Natural killer cell (primary cell): ENCODE measurements around the gene GLRB. TPM values are rescaled to one million over a fixed set of nuclear protein-coding genes. Genes with fewer than 3 reads are reported as not detected.

Experiments
- ATAC-seq, 3 donors: fragments of 150-1000 bp in 2 of 3; fragments of 200-7000 bp in 1 of 3; cut with Tn5 transposase; 1 replicate in 1 of 3; 2 replicates in 2 of 3; pipeline ENCODE4 v1.10.0; 2021; ENCODE audit warnings: mild to moderate bottlenecking in 2 of 3, moderate library complexity in 2 of 3
- DNase-seq, 2 donors: peaks; one replicate each; pipeline versions ENCODE4 v3.0.0 to v3.0.0-alpha.2; 2013 to 2021; ENCODE audit warnings: mixed read lengths in 1 of 2
- H3K27ac ChIP-seq: one replicate; pipeline ENCODE4 v1.5.1; 2013; ENCODE audit warnings: mild to moderate bottlenecking, low read length
- H3K27me3 ChIP-seq: one replicate; pipeline ENCODE4 v1.6.1; 2013; ENCODE audit warnings: low read length; ENCODE audit not compliant: control insufficient read depth, insufficient read depth
- H3K36me3 ChIP-seq: one replicate; pipeline ENCODE4 v1.6.1; 2013; ENCODE audit warnings: low read length; ENCODE audit not compliant: control insufficient read depth, insufficient read depth
- H3K4me1 ChIP-seq: one replicate; pipeline ENCODE4 v1.6.1; 2013; ENCODE audit warnings: low read length; ENCODE audit not compliant: control insufficient read depth, insufficient read depth
- H3K4me3 ChIP-seq: one replicate; pipeline ENCODE4 v1.5.1; 2013; ENCODE audit warnings: low read length
- H3K9me3 ChIP-seq: one replicate; pipeline ENCODE4 v1.6.1; 2013; ENCODE audit warnings: low read length; ENCODE audit not compliant: control insufficient read depth, insufficient read depth
- H3K27ac Mint-ChIP-seq, 2 donors: one replicate each; pipeline ENCODE4 v1.8.0; 2022; ENCODE audit warnings: mild to moderate bottlenecking in 2 of 2, mixed read lengths in 2 of 2, moderate library complexity in 1 of 2
- H3K27me3 Mint-ChIP-seq, 2 donors: one replicate each; pipeline ENCODE4 v1.8.0; 2022; ENCODE audit warnings: low read depth in 2 of 2, mixed read lengths in 2 of 2
- H3K36me3 Mint-ChIP-seq: one replicate; pipeline ENCODE4 v1.8.0; 2022; ENCODE audit warnings: mixed read lengths
- H3K4me1 Mint-ChIP-seq, 2 donors: one replicate each; pipeline ENCODE4 v1.8.0; 2022; ENCODE audit warnings: mixed read lengths in 2 of 2
- H3K4me3 Mint-ChIP-seq: one replicate; pipeline ENCODE4 v1.8.0; 2022; ENCODE audit warnings: mild to moderate bottlenecking, moderate library complexity, mixed read lengths
- H3K9me3 Mint-ChIP-seq, 2 donors: one replicate each; pipeline ENCODE4 v1.8.0; 2022; ENCODE audit warnings: mixed read lengths in 2 of 2
- WGBS: methylation state at CpG from one replicate; pipeline ENCODE4 v1.1.7; 2013; ENCODE audit warnings: missing lambda C conversion rate; ENCODE audit not compliant: insufficient coverage; 5-methylcytosine and 5-hydroxymethylcytosine counted together
- intact Hi-C: fragments of 100-400 bp; cut with micrococcal nuclease; formaldehyde crosslinking; loops from one replicate; pipeline ENCODE4 v1.14.2; 2022
- total RNA-seq, 4 donors: library from RNA; stranded (reverse); fragments of 120-200 nt in 1 of 4; gene quantifications; one replicate each; pipeline versions ENCODE4 v1.2.3 to v1.2.4, GENCODE V29; 2013 to 2022
- TF ChIP-seq, protein P1 (sequence below): fragments of 200-600 bp; IDR thresholded peaks from one replicate; pipeline ENCODE4 v1.8.0; 2022; ENCODE audit warnings: antibody characterized with exemption

The GLRB gene
- total RNA-seq, 3 donors from 2014 or later (not counting 1 experiment from before 2014, with no cell fraction given), result not detected

DNA sequence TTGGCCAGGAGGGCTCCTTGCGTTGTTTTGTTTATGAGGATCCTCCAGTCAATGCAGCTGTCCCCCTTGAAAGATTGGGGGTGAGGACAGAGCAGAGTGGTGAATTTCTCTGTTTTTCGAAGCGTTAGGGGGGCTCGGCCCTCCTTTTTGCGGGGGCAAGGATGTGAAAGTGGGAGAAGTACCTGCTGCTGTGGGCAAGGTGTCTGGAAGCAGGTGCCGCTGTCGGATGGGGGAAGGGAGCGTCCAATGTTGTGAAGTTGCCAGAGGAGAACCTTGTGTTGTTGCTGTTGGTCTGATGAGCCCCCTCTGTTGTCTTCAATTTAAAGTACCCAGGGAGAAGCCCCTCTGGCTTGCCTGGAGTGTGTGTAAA lies 613 bp downstream of the GLRB start:
- H3K27me3 ChIP-seq, result peaks cover 6% of the 10 kb centered on the region
- Mint-ChIP-seq H3K27me3 (peaks cover 9 to 14% of the 10 kb centered on the region in 2 donors), H3K36me3 (no peaks in the 10 kb centered on the region), H3K4me3 (no peak overlapping the region), H3K27ac (no peak overlapping the region), H3K9me3 (peaks cover 4 to 9% of the 10 kb centered on the region in 2 donors), H3K4me1 (peaks cover 0 to 3% of the 10 kb centered on the region in 2 donors)
- no peak overlapping the region for H3K27ac ChIP-seq
- DNase-seq (no peak), ATAC-seq (no peak)
- intact Hi-C loops, result no loop called here
- no peaks in the 10 kb centered on the region for H3K36me3 ChIP-seq
- no peaks in the 10 kb centered on the region for H3K4me1 ChIP-seq
- no peak overlapping the region for H3K4me3 ChIP-seq
- WGBS, result 2% methylated on average over 8 of the region's 8 CpGs
- TF ChIP-seq, protein P1, sequence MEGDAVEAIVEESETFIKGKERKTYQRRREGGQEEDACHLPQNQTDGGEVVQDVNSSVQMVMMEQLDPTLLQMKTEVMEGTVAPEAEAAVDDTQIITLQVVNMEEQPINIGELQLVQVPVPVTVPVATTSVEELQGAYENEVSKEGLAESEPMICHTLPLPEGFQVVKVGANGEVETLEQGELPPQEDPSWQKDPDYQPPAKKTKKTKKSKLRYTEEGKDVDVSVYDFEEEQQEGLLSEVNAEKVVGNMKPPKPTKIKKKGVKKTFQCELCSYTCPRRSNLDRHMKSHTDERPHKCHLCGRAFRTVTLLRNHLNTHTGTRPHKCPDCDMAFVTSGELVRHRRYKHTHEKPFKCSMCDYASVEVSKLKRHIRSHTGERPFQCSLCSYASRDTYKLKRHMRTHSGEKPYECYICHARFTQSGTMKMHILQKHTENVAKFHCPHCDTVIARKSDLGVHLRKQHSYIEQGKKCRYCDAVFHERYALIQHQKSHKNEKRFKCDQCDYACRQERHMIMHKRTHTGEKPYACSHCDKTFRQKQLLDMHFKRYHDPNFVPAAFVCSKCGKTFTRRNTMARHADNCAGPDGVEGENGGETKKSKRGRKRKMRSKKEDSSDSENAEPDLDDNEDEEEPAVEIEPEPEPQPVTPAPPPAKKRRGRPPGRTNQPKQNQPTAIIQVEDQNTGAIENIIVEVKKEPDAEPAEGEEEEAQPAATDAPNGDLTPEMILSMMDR, result no peak
- H3K9me3 ChIP-seq, result no peaks in the 10 kb centered on the region

DNA sequence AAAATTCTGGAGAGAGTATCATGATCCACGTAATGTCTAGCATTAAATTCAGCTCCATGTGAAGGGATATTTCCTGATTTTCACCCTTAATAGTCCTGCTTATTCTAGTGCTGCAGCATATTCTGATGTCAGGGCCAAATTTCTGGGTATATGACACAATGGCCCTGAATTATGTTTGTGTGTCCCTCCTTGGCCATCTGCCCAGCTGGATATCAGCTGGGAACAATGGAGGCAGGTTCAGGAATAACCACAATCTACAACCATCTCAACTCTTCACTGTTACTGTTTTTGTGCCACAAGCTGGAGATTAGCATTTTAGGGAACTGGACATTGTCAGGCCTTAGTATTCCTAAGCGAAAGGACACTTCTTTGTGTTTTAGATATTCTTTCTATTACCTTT lies 3.5 kb downstream of the GLRB start:
- no peak for DNase-seq
- Mint-ChIP-seq H3K9me3 (peaks cover 0 to 2% of the 10 kb centered on the region in 2 donors), H3K4me3 (no peak overlapping the region), H3K36me3 (no peaks in the 10 kb centered on the region), H3K4me1 (peaks cover 0 to 3% of the 10 kb centered on the region in 2 donors), H3K27ac (no peak overlapping the region), H3K27me3 (peaks cover 9% of the 10 kb centered on the region in 2 donors)
- TF ChIP-seq, protein P1, result no peak
- no peaks in the 10 kb centered on the region for H3K36me3 ChIP-seq
- no peaks in the 10 kb centered on the region for H3K4me1 ChIP-seq
- whole genome bisulfite sequencing, result 91% methylated on average over 2 of the region's 2 CpGs
- no peak overlapping the region for H3K4me3 ChIP-seq
- intact Hi-C loops, result no loop called here
- H3K9me3 ChIP-seq, result no peaks in the 10 kb centered on the region
- no peak for ATAC-seq
- H3K27me3 ChIP-seq, result peaks cover 6% of the 10 kb centered on the region
- H3K27ac ChIP-seq, result no peak overlapping the region

DNA sequence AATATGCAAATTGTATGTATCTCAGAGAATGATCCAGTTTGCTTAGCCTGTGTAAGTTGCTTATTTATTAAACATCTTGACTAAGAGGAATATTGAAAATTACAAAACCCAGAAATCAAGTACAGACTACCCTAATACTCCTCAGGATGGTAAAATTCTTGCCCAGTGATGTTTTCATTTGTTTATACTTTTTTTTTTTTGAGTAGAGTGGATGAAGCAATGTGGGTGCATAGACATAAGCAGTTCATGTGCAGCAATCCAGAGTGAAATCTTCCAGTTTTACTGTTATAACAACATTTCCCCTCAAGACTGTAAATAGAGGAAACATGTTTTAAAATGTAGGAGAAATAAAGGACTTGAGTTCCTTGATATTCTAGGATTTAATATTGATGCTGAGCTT lies 4.7 kb downstream of the GLRB start:
- Histone ChIP-seq H3K36me3 (no peaks in the 10 kb centered on the region), H3K27me3 (peaks cover 2% of the 10 kb centered on the region), H3K27ac (no peak overlapping the region), H3K4me1 (no peaks in the 10 kb centered on the region), H3K4me3 (no peak overlapping the region), H3K9me3 (no peaks in the 10 kb centered on the region)
- Mint-ChIP-seq H3K27ac (no peak overlapping the region), H3K4me1 (peaks cover 0 to 3% of the 10 kb centered on the region in 2 donors), H3K4me3 (no peak overlapping the region), H3K9me3 (peaks cover 2% of the 10 kb centered on the region in 2 donors), H3K36me3 (no peaks in the 10 kb centered on the region), H3K27me3 (peaks cover 9% of the 10 kb centered on the region in 2 donors)
- ATAC-seq (no peak), DNase-seq (no peak)
- TF ChIP-seq, protein P1, result no peak
- intact Hi-C loops, result no loop called here

DNA sequence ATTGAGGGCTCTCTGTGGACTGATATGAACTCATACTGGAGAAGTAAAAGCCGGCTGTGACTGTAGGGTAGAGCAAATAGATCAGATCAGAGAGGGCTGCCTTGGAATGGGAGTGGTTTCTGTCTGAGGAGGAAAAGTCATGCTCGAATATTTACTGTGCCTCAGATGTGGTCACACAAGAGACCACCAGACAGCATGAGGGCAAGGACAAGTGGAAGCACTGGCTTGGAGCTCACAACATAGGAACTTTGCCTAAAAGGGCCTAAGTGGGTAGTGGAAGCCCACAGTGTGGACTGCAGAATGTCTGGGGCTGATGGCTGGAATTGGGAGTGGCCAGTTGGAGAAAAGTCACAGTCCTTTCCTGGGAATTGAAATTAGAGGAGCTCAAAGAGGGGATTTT lies 19.8 kb downstream of the GLRB start:
- no peaks in the 10 kb centered on the region for H3K27me3 ChIP-seq
- H3K4me3 ChIP-seq, result no peak overlapping the region
- H3K36me3 ChIP-seq, result no peaks in the 10 kb centered on the region
- ATAC-seq (no peak), DNase-seq (no peak)
- H3K4me1 ChIP-seq, result no peaks in the 10 kb centered on the region
- H3K36me3 Mint-ChIP-seq, result no peaks in the 10 kb centered on the region
- H3K9me3 Mint-ChIP-seq, result peaks cover 7 to 11% of the 10 kb centered on the region in 2 donors
- TF ChIP-seq, protein P1, result no peak
- 64% methylated on average over 2 of the region's 2 CpGs for WGBS
- H3K27ac ChIP-seq, result no peak overlapping the region
- intact Hi-C loops, result no loop called here
- H3K27me3 Mint-ChIP-seq, result no peaks in the 10 kb centered on the region
- no peaks in the 10 kb centered on the region for H3K4me1 Mint-ChIP-seq
- H3K27ac Mint-ChIP-seq, result no peak overlapping the region
- no peak overlapping the region for H3K4me3 Mint-ChIP-seq
- peaks cover 6% of the 10 kb centered on the region for H3K9me3 ChIP-seq
